Breast epithelium (tissue), 3 donors: ENCODE data around the gene MEF2C.

Source experiments
- POLR2AphosphoS5 ChIP-seq, 3 donors: sonication (generic); formaldehyde crosslinking; IDR thresholded peaks; one replicate each; pipeline ENCODE4 v1.6.1; 2017; ENCODE audit warnings: antibody characterized with exemption in 3 of 3
- TF ChIP-seq, protein P1 (sequence below), 3 donors: fragments of 450-650 bp; IDR thresholded peaks; one replicate each; pipeline ENCODE4 v1.5.1; 2016 to 2017; ENCODE audit warnings: antibody characterized with exemption in 3 of 3, mild to moderate bottlenecking in 3 of 3, moderate library complexity in 3 of 3

DNA sequence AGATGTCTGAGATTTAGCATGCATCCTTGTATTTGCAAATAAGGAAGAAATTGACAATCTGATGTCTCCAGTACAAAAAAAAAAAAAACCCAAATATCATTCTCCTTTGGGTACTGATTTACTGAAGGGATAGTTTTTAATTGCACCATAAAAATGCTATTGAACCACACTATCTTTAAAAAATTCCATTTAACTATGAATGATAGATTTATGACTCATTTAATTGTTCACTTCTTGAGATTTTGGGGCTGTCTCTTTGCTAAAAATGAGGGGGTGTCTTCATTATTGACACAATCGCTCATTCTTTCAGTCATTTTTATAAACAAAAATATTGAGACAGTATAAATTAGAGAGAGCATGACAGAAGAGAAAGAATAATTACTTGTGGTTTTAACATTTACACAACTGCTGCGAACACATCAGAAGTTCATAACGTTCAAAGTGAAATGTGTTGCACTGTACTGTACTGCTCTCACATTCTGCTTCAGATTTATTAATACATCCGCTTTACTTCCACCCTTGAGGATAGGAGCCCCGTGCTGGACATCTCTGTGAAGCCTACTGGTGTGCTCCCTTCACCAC, 142.3 kb downstream of the MEF2C start:
- no peak for TF ChIP-seq POLR2AphosphoS5 (IDR thresholded peaks at IDR 0.05)
- TF ChIP-seq, protein P1, sequence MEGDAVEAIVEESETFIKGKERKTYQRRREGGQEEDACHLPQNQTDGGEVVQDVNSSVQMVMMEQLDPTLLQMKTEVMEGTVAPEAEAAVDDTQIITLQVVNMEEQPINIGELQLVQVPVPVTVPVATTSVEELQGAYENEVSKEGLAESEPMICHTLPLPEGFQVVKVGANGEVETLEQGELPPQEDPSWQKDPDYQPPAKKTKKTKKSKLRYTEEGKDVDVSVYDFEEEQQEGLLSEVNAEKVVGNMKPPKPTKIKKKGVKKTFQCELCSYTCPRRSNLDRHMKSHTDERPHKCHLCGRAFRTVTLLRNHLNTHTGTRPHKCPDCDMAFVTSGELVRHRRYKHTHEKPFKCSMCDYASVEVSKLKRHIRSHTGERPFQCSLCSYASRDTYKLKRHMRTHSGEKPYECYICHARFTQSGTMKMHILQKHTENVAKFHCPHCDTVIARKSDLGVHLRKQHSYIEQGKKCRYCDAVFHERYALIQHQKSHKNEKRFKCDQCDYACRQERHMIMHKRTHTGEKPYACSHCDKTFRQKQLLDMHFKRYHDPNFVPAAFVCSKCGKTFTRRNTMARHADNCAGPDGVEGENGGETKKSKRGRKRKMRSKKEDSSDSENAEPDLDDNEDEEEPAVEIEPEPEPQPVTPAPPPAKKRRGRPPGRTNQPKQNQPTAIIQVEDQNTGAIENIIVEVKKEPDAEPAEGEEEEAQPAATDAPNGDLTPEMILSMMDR (IDR thresholded peaks at IDR 0.05) = no peak
